CD4-positive, alpha-beta T cell treated with Interleukin-17A for 1 hour (primary cell): ENCODE data around the gene UBE2K.
"Not testable (repeated sequence)": the region's sequence is repeated elsewhere in the genome, so short reads cannot be mapped to it uniquely, and the experiment has no call there.

ENCODE experiments used
- DNase-seq: peaks from one replicate; pipeline ENCODE4 v3.0.0-alpha.2; 2020

UBE2K gene

GRCh38 chr4:39697740-39698423, at the start of gene UBE2K:
UBE2K (plus strand) TSS chr4:39698136; CDS start chr4:39698328, 192 bp downstream.
- DNase-seq = peak; percentile 90

GRCh38 chr4:39648213-39648612, 49.7 kb upstream of the UBE2K start:
- no peak for DNase-seq

- no peak for DNase-seq
These were observed 48.9 kb upstream of the UBE2K start for GRCh38 chr4:39648827-39649558.

- no peak for DNase-seq
These were observed 48.2 kb upstream of the UBE2K start for GRCh38 chr4:39649639-39650265.

GRCh38 chr4:39651586-39651985, 46.4 kb upstream of the UBE2K start:
- not testable (repeated sequence) for DNase-seq

- no peak for DNase-seq
These were observed 42.7 kb upstream of the UBE2K start for GRCh38 chr4:39655211-39655610.

GRCh38 chr4:39655876-39656275, 42.1 kb upstream of the UBE2K start:
- DNase-seq = no peak

- DNase-seq = not testable (repeated sequence)
These were observed 41.3 kb upstream of the UBE2K start for GRCh38 chr4:39656638-39657037.

- no peak for DNase-seq
These were observed 40.5 kb upstream of the UBE2K start for GRCh38 chr4:39657465-39657864.

- no peak for DNase-seq
These were observed 39.2 kb upstream of the UBE2K start for GRCh38 chr4:39658756-39659155.

GRCh38 chr4:39660045-39660444, 37.9 kb upstream of the UBE2K start:
- DNase-seq = no peak

- DNase-seq = no peak
These were observed 37.2 kb upstream of the UBE2K start for GRCh38 chr4:39660757-39661156.

- DNase-seq = no peak
These were observed 35.3 kb upstream of the UBE2K start for GRCh38 chr4:39662683-39663082.

- no peak for DNase-seq
These were observed 32.9 kb upstream of the UBE2K start for GRCh38 chr4:39664828-39665731.

GRCh38 chr4:39667706-39668105, 30.2 kb upstream of the UBE2K start:
- no peak for DNase-seq

GRCh38 chr4:39668887-39669286, 29.0 kb upstream of the UBE2K start:
- no peak for DNase-seq

GRCh38 chr4:39670296-39670695, 27.6 kb upstream of the UBE2K start:
- not testable (repeated sequence) for DNase-seq

GRCh38 chr4:39675681-39676080, 22.3 kb upstream of the UBE2K start:
- DNase-seq = not testable (repeated sequence)

GRCh38 chr4:39681003-39681402, 16.9 kb upstream of the UBE2K start:
- not testable (repeated sequence) for DNase-seq

GRCh38 chr4:39682138-39682537, 15.8 kb upstream of the UBE2K start:
- no peak for DNase-seq

- DNase-seq = no peak
These were observed 11.9 kb upstream of the UBE2K start for GRCh38 chr4:39685990-39686389.

GRCh38 chr4:39687014-39687413, 10.9 kb upstream of the UBE2K start:
- DNase-seq = no peak

GRCh38 chr4:39689970-39690369, 8.0 kb upstream of the UBE2K start:
- DNase-seq = no peak
